MM.1S (cell line): Measurements from ENCODE around the gene CRKL.
"Not testable (repeated sequence)": the region's sequence is repeated elsewhere in the genome, so short reads cannot be mapped to it uniquely, and the experiment has no call there.

Experiments used
- CTCF ChIP-seq: fragments of 300-600 bp; sonication (generic); IDR thresholded peaks from 2 replicates; pipeline ENCODE4 v1.5.1; 2016; ENCODE audit warnings: antibody characterized with exemption, low read length, mixed read lengths
- EZH2 ChIP-seq: fragments of 300-600 bp; sonication (generic); optimal IDR thresholded peaks from 2 replicates; pipeline ENCODE3; 2017; ENCODE audit warnings: low read depth, mild to moderate bottlenecking, antibody characterized with exemption, low read length, mixed read lengths

- not testable (repeated sequence) for TF ChIP-seq CTCF, EZH2
These were observed 54.9 kb downstream of the CRKL start for GRCh38 chr22:20972014-20972694.
